ENCODE results near the gene NCAPG2.

NCAPG2 gene

DNA sequence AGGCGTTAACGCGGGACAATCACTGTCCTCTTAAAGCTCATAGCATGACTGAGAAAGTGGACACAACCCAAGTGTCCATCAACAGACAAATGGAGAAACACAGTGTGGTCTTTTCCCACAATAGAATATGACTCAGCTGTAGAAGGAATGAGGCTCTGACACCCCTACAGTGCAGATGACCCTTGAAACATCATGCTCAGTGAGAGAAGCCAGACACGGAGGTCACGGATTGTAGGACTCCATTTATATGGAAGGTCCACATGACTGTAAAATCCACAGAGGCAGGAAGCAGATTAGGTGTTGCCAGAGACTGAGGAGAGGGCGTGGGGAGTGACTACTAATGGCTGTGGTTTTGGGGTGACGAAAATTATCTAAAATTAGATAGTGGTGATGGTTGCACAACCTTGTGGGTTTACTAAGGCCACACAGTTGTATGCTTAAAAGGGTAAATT lies 6.1 kb upstream of the NCAPG2 start:
- H3K9ac ChIP-seq (ENCODE audit: low read depth, low read length, poor library complexity, severe bottlenecking) = no peak overlapping the region
- no peaks in the 10 kb centered on the region for H3K36me3 ChIP-seq (ENCODE audit: insufficient read depth, low read length)
- no peaks in the 10 kb centered on the region for H3K9me2 ChIP-seq (replicated peaks; ENCODE audit: low read depth, low read length)
- H3K4me3 ChIP-seq (ENCODE audit: low read length, poor library complexity, severe bottlenecking) = no peak overlapping the region
- TF ChIP-seq EZH2phosphoT487 (IDR thresholded peaks at IDR 0.05; ENCODE audit: borderline replicate concordance) = no peak
- TF ChIP-seq, protein P1, sequence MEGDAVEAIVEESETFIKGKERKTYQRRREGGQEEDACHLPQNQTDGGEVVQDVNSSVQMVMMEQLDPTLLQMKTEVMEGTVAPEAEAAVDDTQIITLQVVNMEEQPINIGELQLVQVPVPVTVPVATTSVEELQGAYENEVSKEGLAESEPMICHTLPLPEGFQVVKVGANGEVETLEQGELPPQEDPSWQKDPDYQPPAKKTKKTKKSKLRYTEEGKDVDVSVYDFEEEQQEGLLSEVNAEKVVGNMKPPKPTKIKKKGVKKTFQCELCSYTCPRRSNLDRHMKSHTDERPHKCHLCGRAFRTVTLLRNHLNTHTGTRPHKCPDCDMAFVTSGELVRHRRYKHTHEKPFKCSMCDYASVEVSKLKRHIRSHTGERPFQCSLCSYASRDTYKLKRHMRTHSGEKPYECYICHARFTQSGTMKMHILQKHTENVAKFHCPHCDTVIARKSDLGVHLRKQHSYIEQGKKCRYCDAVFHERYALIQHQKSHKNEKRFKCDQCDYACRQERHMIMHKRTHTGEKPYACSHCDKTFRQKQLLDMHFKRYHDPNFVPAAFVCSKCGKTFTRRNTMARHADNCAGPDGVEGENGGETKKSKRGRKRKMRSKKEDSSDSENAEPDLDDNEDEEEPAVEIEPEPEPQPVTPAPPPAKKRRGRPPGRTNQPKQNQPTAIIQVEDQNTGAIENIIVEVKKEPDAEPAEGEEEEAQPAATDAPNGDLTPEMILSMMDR (conservative IDR thresholded peaks at IDR 0.05; ENCODE audit: low read length) = no peak
- peaks cover 9% of the 10 kb centered on the region for H3K4me1 ChIP-seq (ENCODE audit: insufficient read depth, low read length, poor library complexity, severe bottlenecking)
- no peak overlapping the region for H2AFZ ChIP-seq (ENCODE audit: low read length)
- no peaks in the 10 kb centered on the region for H3K9me3 ChIP-seq (ENCODE audit: insufficient read depth, low read depth, low read length)
- no peaks in the 10 kb centered on the region for H4K20me1 ChIP-seq (ENCODE audit: insufficient read depth, low read length, poor library complexity, severe bottlenecking)
- H3K27me3 ChIP-seq (ENCODE audit: insufficient read depth, low read length, poor library complexity, severe bottlenecking) = no peaks in the 10 kb centered on the region
- H3F3A ChIP-seq (ENCODE audit: low read depth) = no peaks in the 10 kb centered on the region
- H3K4me2 ChIP-seq (ENCODE audit: low read depth, low read length, poor library complexity, severe bottlenecking) = no peak overlapping the region
- H3K79me2 ChIP-seq (ENCODE audit: insufficient read depth, low read length) = no peaks in the 10 kb centered on the region

DNA sequence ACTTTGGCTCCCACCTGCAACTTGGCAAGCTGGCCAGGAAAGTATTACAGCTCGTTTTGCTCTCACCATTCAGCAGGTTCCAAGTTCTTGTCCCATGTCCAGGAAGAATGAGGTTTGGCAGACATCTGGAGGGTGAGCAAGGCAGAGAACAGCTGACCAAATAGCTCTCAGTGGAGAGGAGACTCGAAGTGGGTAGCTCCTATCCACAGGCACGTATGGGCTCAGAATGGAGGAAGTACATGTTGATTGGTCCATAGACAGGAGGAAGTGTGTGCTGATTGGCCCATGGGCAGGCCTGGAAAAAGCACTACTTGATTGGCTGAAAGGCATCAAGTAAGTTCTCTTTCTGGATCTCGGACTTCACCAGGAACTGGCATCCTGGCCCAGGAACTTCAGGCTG lies 3.0 kb upstream of the NCAPG2 start:
- peaks cover 9% of the 10 kb centered on the region for H4K20me1 ChIP-seq (ENCODE audit: insufficient read depth, low read length, poor library complexity, severe bottlenecking)

DNA sequence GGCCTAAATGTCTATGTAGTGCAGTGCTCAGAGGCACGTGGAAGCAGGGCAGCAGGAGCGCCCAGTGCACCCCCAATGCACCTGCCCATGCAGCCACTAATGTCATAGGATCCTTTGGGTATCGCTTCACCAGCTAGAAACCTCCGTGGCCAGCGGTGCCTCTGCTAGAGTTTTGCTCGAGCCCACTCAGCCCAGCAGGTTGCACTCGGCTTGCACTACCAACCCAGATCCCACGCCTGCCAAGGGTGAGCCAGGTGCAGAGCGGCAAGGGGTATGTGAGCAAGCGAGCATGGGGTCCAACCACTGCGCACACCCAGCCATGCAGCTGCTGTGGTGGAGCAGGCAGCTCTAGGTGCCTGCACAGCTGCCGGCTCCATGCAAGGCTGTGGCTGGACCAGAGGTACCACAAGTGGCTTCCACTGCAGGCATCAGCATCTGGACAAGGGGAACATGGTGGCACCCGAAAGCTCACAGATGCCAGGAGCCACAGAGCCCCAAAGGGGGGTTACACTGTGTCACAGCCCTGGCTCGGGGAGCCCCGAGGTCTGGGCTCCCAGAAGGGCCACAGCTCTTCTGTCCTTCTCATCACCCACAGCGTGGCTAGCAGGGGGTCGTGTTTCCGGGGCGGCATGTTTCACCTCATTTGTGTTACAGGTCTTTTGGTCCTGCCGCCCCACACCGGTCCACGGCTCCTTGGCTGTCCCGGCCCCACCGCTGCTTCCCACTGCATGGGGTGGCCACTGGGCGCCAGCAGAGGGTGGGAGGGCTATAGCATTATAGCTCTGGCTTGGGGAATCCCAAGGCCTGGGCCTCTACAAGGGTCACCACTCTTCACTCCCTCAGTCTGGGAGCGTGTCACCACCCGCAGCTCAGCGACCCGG lies 2.3 kb upstream of the NCAPG2 start:
- Histone ChIP-seq H3K9ac (ENCODE audit: low read depth, low read length, poor library complexity, severe bottlenecking) (no peak overlapping the region), H3K9me3 (ENCODE audit: insufficient read depth, low read depth, low read length) (no peaks in the 10 kb centered on the region), H3K9me2 (replicated peaks; ENCODE audit: low read depth, low read length) (no peaks in the 10 kb centered on the region), H2AFZ (ENCODE audit: low read length) (no peak overlapping the region), H3K27me3 (ENCODE audit: insufficient read depth, low read length, poor library complexity, severe bottlenecking) (no peaks in the 10 kb centered on the region), H3K4me1 (ENCODE audit: insufficient read depth, low read length, poor library complexity, severe bottlenecking) (peaks cover 33% of the 10 kb centered on the region), H3K79me2 (ENCODE audit: insufficient read depth, low read length) (peaks cover 26% of the 10 kb centered on the region), H3K4me3 (ENCODE audit: low read length, poor library complexity, severe bottlenecking) (no peak overlapping the region), H3K4me2 (ENCODE audit: low read depth, low read length, poor library complexity, severe bottlenecking) (no peak overlapping the region), H4K20me1 (ENCODE audit: insufficient read depth, low read length, poor library complexity, severe bottlenecking) (peaks cover 11% of the 10 kb centered on the region), H3K36me3 (ENCODE audit: insufficient read depth, low read length) (no peaks in the 10 kb centered on the region), H3F3A (ENCODE audit: low read depth) (no peaks in the 10 kb centered on the region)
- TF ChIP-seq, protein P1 (conservative IDR thresholded peaks at IDR 0.05; ENCODE audit: low read length) = no peak
- TF ChIP-seq EZH2phosphoT487 (IDR thresholded peaks at IDR 0.05; ENCODE audit: borderline replicate concordance) = no peak

More for the DNA sequence above, 3.0 kb upstream of the NCAPG2 start:
- Histone ChIP-seq H3F3A (ENCODE audit: low read depth) (no peaks in the 10 kb centered on the region), H2AFZ (ENCODE audit: low read length) (no peak overlapping the region), H3K4me2 (ENCODE audit: low read depth, low read length, poor library complexity, severe bottlenecking) (no peak overlapping the region), H3K9me3 (ENCODE audit: insufficient read depth, low read depth, low read length) (no peaks in the 10 kb centered on the region), H3K4me3 (ENCODE audit: low read length, poor library complexity, severe bottlenecking) (no peak overlapping the region), H3K79me2 (ENCODE audit: insufficient read depth, low read length) (peaks cover 19% of the 10 kb centered on the region), H3K4me1 (ENCODE audit: insufficient read depth, low read length, poor library complexity, severe bottlenecking) (peaks cover 26% of the 10 kb centered on the region), H3K9me2 (replicated peaks; ENCODE audit: low read depth, low read length) (no peaks in the 10 kb centered on the region), H3K36me3 (ENCODE audit: insufficient read depth, low read length) (no peaks in the 10 kb centered on the region), H3K27me3 (ENCODE audit: insufficient read depth, low read length, poor library complexity, severe bottlenecking) (no peaks in the 10 kb centered on the region), H3K9ac (ENCODE audit: low read depth, low read length, poor library complexity, severe bottlenecking) (no peak overlapping the region)
- TF ChIP-seq, protein P1 (conservative IDR thresholded peaks at IDR 0.05; ENCODE audit: low read length) = no peak
- TF ChIP-seq EZH2phosphoT487 (IDR thresholded peaks at IDR 0.05; ENCODE audit: borderline replicate concordance) = no peak

All from Loucy (cell line).